GM19043 (cell line): ENCODE data around the gene TXNDC11.
A peak's percentile ranks its signal among the peaks of the same experiment; 100 is the strongest.

Experiments
- ATAC-seq: cut with Tn5 transposase; IDR thresholded peaks from one replicate; pipeline ENCODE4 v1.9.1; 2021; ENCODE audit warnings: low read depth; ENCODE audit not compliant: unreplicated experiment

The TXNDC11 gene

DNA sequence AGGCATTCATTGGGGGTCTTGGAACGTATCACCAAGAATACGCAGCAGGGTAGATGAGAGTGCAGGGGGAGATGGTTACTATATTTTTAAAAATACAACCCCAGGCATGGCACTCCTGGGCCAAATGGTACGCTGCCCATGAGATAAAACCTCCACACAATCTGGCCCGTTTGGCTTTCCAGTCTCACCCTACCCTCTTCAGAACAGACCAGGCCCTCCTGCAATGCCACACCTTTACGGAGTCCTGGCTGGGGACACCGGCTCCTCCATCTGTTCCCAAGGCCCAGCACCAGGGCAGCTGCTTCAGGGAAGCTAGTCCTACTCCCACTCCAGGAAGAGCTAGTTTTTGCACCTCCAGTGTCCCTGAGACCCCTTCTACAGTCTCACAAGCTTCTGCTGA, 50.0 kb downstream of the TXNDC11 start:
- no peak for ATAC-seq

- ATAC-seq = no peak
Measured at GRCh38 chr16:11692171-11692570, 50.5 kb downstream of the TXNDC11 start.

GRCh38 chr16:11691771-11692170, 50.9 kb downstream of the TXNDC11 start:
- no peak for ATAC-seq

- no peak for ATAC-seq
Measured at GRCh38 chr16:11691235-11691634, 51.4 kb downstream of the TXNDC11 start.

DNA sequence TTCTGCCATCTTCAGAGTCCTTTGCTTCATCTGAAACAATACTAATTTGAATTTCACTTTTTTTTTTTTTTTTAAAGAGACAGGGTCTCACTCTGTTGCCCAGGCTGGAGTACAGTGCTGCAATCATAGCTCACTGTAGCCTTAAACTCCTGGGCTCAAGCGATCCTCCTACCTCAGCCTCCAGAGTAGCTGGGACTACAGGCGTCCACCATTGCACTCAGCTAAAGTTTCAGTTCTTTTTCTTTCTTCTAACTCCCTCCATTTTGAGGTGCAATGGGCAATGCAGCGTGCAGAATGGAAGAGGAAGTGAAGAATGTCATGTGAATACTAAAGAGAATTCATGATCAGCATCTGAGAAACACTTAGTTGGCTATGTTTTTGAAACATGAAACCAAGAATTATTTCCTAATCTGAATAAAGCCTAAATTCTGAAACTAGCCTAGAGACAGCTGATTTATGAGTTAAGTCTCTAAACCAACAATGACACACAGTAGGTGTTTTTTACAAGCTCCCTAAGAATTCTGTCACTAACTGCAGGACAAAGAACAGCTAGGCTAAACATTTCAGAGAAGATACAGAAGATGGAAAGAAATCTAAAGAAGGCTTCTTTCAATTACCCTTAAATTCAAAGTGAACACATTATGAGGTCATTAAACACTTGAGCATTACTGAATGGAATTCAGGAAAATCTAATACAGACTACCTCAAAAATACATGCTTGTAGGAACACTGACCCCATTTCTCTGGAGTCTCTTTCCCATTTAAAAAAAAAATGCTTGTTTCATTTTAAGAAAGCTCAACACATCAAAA, 53.4 kb downstream of the TXNDC11 start:
- peak; percentile 80 for ATAC-seq

DNA sequence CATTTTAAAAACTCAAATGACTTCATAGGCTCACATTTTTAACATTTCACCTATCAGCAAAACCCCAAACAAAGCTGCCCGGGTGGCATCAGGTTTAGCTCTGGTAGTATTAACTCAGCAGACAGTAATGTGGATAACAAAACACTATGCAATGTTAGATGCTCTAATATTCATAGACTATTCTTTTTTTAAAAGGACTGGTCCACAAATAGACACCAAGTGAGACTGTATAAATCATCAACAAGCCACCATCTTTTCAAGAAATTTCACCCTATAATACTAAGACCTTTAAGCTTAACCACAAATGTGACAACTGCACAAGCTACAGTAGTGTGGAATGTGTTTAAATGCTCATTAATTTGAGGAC, 54.2 kb downstream of the TXNDC11 start:
- ATAC-seq = no peak

DNA sequence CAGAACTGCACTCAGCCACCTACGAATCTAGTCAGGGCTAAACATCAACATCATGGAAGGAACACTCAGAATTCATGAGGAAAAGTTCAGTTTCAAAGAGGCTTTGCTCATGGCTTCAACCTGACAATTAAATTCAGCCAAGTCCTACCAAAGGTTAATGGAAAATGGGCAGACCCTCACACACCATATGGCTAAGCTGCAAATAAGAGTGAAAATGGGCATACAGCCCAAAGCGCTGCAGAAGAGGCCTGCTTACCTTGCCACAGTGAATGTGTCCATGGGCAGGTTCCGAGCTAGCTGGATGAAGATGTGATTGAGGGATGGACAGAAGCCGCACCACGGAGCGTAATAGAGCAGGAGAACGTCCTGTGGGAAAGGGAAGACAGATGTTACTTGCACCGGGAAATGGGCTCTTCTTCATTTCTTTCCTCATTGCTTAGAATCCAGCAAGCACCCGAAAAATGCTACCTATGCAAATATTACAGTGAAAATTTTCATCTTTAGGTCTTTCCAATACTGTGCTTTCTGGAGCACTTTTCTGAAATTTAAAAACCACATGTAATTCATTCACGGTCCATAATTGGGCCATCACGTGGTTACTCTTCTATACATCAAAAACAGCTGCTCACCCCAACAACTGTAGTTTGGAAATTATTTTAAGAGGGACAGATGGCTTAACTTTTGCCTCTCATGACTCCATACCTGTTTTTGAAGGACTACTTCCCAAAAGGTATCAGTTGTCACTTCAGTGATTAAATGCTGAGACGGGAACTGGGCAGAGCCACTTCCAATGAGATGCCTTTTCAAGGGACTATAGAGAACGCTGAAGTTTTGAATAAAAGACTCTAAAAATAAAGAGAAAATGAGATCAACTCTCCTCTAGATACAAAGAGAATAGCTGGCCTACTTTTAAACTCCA, 54.8 kb downstream of the TXNDC11 start:
- ATAC-seq = no peak

GRCh38 chr16:11686713-11687380, 55.8 kb downstream of the TXNDC11 start:
- ATAC-seq = no peak

DNA sequence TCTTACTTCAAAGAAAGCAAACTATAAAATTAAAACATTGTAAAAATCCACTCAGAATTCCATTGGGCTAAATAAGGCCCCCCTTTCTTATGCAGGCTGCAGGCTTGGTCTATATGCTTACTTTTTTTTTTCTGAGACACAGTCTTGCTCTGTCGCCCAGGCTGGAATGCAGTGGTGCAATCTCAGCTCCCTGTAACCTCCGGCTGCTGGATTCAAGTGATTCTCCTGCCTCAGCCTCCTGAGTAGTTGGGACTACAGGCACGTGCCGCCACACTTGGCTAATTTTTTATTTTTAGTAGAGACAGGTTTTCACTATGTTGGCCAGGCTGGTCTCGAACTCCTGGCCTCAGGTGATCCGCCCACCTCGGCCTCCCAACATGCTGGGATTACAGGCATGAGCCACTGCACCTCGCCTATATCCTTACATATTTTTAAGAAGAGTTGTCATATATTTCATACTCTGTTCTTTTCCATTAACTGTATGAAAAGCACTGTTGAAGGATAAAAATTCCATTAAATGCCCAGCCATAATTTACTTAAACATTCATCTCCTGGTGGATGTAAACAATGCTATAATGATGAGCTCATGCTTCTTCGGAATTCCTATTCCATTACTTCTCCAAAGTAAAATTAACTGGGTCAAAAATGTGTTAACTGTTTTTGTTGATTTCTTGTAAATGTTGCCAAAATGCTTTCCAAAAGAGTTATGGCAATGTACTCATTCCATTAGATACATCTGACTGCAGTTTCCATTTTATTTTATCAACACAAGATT, 56.6 kb downstream of the TXNDC11 start:
- no peak for ATAC-seq

GRCh38 chr16:11684231-11685025, 58.2 kb downstream of the TXNDC11 start:
- no peak for ATAC-seq

DNA sequence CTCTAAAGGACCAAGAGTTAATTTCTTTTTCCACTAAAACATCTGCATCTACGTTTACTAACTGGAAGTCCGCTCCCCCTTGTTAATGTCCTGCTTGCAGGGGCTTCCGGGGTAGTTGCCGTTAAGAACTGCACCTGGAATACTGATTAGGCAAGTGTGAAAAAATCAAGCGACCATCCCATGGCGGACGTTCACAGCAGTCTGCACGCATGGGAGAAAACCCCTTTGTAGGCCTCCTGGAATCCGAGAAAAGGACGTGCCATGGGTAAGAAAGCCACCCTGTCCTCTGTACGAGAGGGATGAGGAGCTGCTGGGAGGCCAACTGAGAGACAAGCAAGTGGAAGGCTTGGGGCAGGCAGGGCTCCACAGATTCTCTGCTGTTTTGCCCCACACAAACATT, 59.5 kb downstream of the TXNDC11 start:
- ATAC-seq = no peak

GRCh38 chr16:11682655-11683096, 60.0 kb downstream of the TXNDC11 start:
- ATAC-seq = no peak

- ATAC-seq = peak; percentile 44
Measured at GRCh38 chr16:11681976-11682654, 60.5 kb downstream of the TXNDC11 start.

GRCh38 chr16:11681556-11681955, 61.1 kb downstream of the TXNDC11 start:
- no peak for ATAC-seq

- ATAC-seq = no peak
Measured at GRCh38 chr16:11679941-11680911, 62.4 kb downstream of the TXNDC11 start.

GRCh38 chr16:11679250-11679649, 63.4 kb downstream of the TXNDC11 start:
- no peak for ATAC-seq

GRCh38 chr16:11677959-11678881, 64.4 kb downstream of the TXNDC11 start:
- no peak for ATAC-seq
